Fibroblast of the aortic adventitia (primary cell): ENCODE results near the gene RBM38. TPM values are rescaled to one million over a fixed set of nuclear protein-coding genes. Genes with fewer than 3 reads are reported as not detected.

Source experiments
- DNase-seq: peaks from one replicate; pipeline ENCODE4 v3.0.0-alpha.2; 2010; ENCODE audit warnings: low read depth
- H3K4me3 ChIP-seq: 2 replicates; pipeline ENCODE4 v1.5.1; 2011; ENCODE audit warnings: low read depth, mild to moderate bottlenecking, control low read depth, low read length, moderate library complexity
- CTCF ChIP-seq: IDR thresholded peaks from 2 replicates; pipeline ENCODE4 v1.5.1; 2011; ENCODE audit warnings: mild to moderate bottlenecking, low read length, control low read depth, inconsistent platforms; ENCODE audit not compliant: insufficient read depth
- total RNA-seq: library from RNA; depleted of rRNA; stranded (reverse); fragments of >200 nt; gene quantifications from 2 replicates; pipeline ENCODE4 v1.2.3, GENCODE V29; 2012; ENCODE audit warnings: low replicate concordance

The RBM38 gene
- total RNA-seq, 1 donor = 6.1 TPM

- H3K4me3 ChIP-seq = no peak overlapping the region
- DNase-seq = no peak
- no peak for TF ChIP-seq CTCF
Measured at GRCh38 chr20:57442158-57442887, 51.1 kb downstream of the RBM38 start.

GRCh38 chr20:57442888-57443239, 51.7 kb downstream of the RBM38 start:
- TF ChIP-seq CTCF = no peak
- no peak overlapping the region for H3K4me3 ChIP-seq
- DNase-seq = no peak

- H3K4me3 ChIP-seq = no peak overlapping the region
- TF ChIP-seq CTCF = no peak
- no peak for DNase-seq
Measured at GRCh38 chr20:57443349-57444265, 52.4 kb downstream of the RBM38 start.

- no peak for DNase-seq
- no peak for TF ChIP-seq CTCF
Measured at GRCh38 chr20:57444394-57445048, 53.3 kb downstream of the RBM38 start.

GRCh38 chr20:57445298-57445697, 54.1 kb downstream of the RBM38 start:
- peak; percentile 95 for DNase-seq

More at GRCh38 chr20:57444394-57445048, 53.3 kb downstream of the RBM38 start:
- no peak overlapping the region for H3K4me3 ChIP-seq

GRCh38 chr20:57445774-57446173, 54.6 kb downstream of the RBM38 start:
- no peak overlapping the region for H3K4me3 ChIP-seq
- no peak for TF ChIP-seq CTCF
- no peak for DNase-seq

More at GRCh38 chr20:57445298-57445697, 54.1 kb downstream of the RBM38 start:
- H3K4me3 ChIP-seq = no peak overlapping the region
- TF ChIP-seq CTCF = no peak
